Measurements from ENCODE around the gene SLC2A1. TPM values are rescaled to one million over a fixed set of nuclear protein-coding genes. Genes with fewer than 3 reads are reported as not detected.

SLC2A1 gene
- 192 and 706 TPM in 2 replicates for total RNA-seq (ENCODE audit: low replicate concordance)
- long read RNA-seq, transcript SLC2A1-203 (10 exons, 3,670 nt), result major isoform, 302 of 677 reads
- long read RNA-seq, partial matches to known transcripts, result 341 of 677 reads
- long read RNA-seq, other reads (novel, unspliced or antisense), result 30 of 677 reads

GRCh38 chr1:42958488-42959319, at the start of gene SLC2A1:
Gene SLC2A1 (minus strand): TSS chr1:42958868. CDS start chr1:42958651, 217 bp downstream.
- Mint-ChIP-seq H3K36me3 (peaks cover 18% of the 10 kb centered on the region), H3K27me3 (no peaks in the 10 kb centered on the region), H3K4me1 (ENCODE audit: unreplicated experiment) (peaks cover 44% of the 10 kb centered on the region), H3K9me3 (no peaks in the 10 kb centered on the region), H3K27ac (peak within 1 kb of the TSS; percentile 97), H3K4me3 (peak within 1 kb of the TSS; percentile 99)
- TF ChIP-seq CTCF (conservative IDR thresholded peaks at IDR 0.05), result no peak
- DNase-seq (ENCODE audit: extremely low spot score, unreplicated experiment), result peak; percentile 93

- H3K27ac Mint-ChIP-seq, result peak overlapping the region; percentile 99
- DNase-seq (ENCODE audit: extremely low spot score, unreplicated experiment), result peak; percentile 79
- TF ChIP-seq CTCF (conservative IDR thresholded peaks at IDR 0.05), result no peak
- H3K9me3 Mint-ChIP-seq, result no peaks in the 10 kb centered on the region
- H3K4me3 Mint-ChIP-seq, result peak overlapping the region; percentile 68
- peaks cover 3% of the 10 kb centered on the region for H3K27me3 Mint-ChIP-seq
- H3K4me1 Mint-ChIP-seq (ENCODE audit: unreplicated experiment), result peaks cover 27% of the 10 kb centered on the region
- no peaks in the 10 kb centered on the region for H3K36me3 Mint-ChIP-seq
Measured at GRCh38 chr1:43007377-43008114, 48.9 kb upstream of the SLC2A1 start.

- no peak for DNase-seq (ENCODE audit: extremely low spot score, unreplicated experiment)
- no peak for TF ChIP-seq CTCF (conservative IDR thresholded peaks at IDR 0.05)
- Mint-ChIP-seq H3K27me3 (no peaks in the 10 kb centered on the region), H3K27ac (peak overlapping the region; percentile 88), H3K4me3 (peak overlapping the region; percentile 46), H3K36me3 (no peaks in the 10 kb centered on the region), H3K4me1 (ENCODE audit: unreplicated experiment) (peaks cover 27% of the 10 kb centered on the region), H3K9me3 (no peaks in the 10 kb centered on the region)
Measured at GRCh38 chr1:43005460-43006361, 47.0 kb upstream of the SLC2A1 start.

DNA sequence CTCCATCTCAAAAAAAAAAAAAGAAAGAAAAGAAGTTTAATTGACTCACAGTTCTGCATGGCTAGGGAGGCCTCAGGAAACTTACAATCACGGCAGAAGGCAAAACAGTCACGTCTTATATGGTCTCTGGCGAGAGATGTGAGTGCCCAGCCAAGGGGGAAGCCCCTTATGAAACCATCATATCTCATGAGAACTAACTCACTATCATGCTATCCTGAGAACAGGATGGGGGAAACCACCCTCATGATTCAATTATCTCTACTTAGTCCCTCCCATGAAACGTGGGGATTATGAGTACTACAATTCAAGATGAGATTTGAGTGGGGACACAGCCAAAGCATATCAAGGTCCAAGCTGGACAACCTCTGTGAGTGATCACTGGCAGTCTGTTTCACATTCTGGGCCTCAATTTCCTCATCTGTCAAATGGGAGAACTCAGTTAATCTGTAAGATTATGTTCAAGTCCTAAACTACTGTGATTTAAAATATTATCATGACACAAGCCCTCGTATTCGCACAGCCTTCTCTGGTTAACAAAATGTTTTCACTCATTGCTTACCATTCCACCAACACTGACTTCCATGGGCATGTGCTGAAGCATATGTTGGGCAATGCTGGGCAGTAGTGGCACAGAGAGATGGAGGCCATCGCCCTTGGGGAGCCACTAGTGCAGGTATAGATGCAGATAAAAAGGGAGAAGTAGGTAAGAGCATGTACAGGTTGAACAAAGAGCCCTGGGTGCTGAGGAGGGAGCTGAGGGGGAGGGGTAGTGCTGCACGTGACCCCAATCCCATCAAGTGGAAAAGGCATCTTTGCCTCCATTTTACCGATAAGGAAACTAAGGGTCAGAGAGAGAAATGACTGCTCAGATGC, 46.2 kb upstream of the SLC2A1 start:
- Mint-ChIP-seq H3K4me3 (peak overlapping the region; percentile 46), H3K36me3 (no peaks in the 10 kb centered on the region), H3K27ac (peak overlapping the region; percentile 88), H3K9me3 (no peaks in the 10 kb centered on the region), H3K4me1 (ENCODE audit: unreplicated experiment) (peaks cover 27% of the 10 kb centered on the region), H3K27me3 (no peaks in the 10 kb centered on the region)
- TF ChIP-seq CTCF (conservative IDR thresholded peaks at IDR 0.05), result no peak
- DNase-seq (ENCODE audit: extremely low spot score, unreplicated experiment), result no peak
